Fibroblast of pulmonary artery (primary cell): ENCODE measurements around the gene PPP4R2.

Experiments
- DNase-seq: peaks from one replicate; pipeline ENCODE4 v3.0.0-alpha.2; 2010; ENCODE audit warnings: low read depth
- H3K4me3 ChIP-seq: replicated peaks from 2 replicates; pipeline ENCODE4 v1.5.1; 2011; ENCODE audit warnings: low read depth, mild to moderate bottlenecking, control low read depth, low read length, moderate library complexity
- TF ChIP-seq, protein P1 (sequence below): IDR thresholded peaks from 2 replicates; pipeline ENCODE4 v1.5.1; 2011; ENCODE audit warnings: mild to moderate bottlenecking, control low read depth, low read length, inconsistent platforms; ENCODE audit errors: missing control alignments

Gene PPP4R2

DNA sequence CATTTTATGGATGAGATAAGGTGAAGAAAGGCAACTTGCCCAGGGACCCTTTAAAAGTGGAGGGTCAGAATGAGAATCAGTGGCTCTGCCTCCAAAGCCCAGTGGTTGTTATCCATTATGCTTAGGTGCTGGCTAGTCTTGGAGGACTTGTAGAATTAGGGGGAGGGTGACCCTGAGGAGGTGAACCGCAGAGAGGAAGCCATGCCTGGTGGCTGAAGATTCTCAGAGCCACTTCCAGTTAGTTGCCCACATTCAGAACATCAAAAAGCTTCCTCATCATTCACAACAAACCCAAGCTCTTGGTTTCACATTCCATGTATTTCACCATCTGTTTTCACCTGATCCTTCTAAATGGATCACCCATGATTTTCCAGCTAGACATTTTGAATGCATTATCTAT lies 76.0 kb downstream of the PPP4R2 start:
- no peak for DNase-seq
- TF ChIP-seq, protein P1, sequence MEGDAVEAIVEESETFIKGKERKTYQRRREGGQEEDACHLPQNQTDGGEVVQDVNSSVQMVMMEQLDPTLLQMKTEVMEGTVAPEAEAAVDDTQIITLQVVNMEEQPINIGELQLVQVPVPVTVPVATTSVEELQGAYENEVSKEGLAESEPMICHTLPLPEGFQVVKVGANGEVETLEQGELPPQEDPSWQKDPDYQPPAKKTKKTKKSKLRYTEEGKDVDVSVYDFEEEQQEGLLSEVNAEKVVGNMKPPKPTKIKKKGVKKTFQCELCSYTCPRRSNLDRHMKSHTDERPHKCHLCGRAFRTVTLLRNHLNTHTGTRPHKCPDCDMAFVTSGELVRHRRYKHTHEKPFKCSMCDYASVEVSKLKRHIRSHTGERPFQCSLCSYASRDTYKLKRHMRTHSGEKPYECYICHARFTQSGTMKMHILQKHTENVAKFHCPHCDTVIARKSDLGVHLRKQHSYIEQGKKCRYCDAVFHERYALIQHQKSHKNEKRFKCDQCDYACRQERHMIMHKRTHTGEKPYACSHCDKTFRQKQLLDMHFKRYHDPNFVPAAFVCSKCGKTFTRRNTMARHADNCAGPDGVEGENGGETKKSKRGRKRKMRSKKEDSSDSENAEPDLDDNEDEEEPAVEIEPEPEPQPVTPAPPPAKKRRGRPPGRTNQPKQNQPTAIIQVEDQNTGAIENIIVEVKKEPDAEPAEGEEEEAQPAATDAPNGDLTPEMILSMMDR: no peak

DNA sequence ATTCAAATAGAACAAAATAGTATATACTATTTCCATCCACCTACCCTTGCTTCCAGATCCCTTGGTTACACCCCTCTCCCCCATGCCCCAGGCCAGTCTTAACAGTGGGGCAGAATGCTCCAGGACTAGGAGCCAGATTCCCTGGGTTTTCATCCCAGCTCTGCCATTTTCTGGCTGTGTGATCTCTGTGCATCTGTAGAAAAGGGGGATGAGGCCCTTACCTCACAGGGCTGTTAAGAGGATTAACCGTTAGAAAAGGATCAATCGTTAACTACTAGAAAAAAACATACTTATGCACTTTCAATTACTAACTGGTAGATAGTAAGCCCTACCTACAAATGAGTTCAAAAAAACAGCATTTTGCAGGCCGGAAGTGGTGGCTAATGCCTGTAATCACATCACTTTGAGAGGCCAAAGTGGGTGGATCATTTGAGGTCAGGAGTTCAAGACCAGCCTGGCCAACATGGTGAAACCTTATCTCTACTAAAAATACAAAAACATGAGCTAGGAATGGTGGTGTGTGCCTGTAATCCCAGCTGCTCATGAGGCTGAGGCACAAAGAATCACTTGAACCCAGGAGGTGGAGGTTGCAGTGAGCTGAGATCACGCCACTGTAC lies 76.6 kb downstream of the PPP4R2 start:
- no peak for DNase-seq
- no peak overlapping the region for H3K4me3 ChIP-seq
- TF ChIP-seq, protein P1: no peak

More for the DNA sequence above, 76.0 kb downstream of the PPP4R2 start:
- no peak overlapping the region for H3K4me3 ChIP-seq

DNA sequence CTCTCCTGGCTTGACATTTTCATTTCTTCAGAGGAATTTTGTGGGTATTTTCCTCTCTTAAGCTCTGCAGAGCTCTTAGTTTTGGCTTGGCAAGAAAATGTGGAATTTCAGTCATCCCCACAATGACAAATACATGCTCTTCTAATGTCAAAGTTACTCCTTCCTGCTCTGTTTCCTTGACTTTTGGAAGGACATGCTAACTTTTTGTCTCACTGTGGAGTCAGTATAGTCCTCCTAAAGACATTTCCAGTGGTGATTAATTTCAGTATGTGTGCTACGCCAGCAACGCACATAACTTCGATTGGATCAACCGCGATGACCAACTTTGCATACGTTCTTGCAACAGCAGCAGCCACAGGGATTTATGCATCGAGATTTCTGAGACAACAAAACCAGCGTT lies 78.2 kb downstream of the PPP4R2 start:
- DNase-seq: no peak
- TF ChIP-seq, protein P1: no peak
- H3K4me3 ChIP-seq: no peak overlapping the region

DNA sequence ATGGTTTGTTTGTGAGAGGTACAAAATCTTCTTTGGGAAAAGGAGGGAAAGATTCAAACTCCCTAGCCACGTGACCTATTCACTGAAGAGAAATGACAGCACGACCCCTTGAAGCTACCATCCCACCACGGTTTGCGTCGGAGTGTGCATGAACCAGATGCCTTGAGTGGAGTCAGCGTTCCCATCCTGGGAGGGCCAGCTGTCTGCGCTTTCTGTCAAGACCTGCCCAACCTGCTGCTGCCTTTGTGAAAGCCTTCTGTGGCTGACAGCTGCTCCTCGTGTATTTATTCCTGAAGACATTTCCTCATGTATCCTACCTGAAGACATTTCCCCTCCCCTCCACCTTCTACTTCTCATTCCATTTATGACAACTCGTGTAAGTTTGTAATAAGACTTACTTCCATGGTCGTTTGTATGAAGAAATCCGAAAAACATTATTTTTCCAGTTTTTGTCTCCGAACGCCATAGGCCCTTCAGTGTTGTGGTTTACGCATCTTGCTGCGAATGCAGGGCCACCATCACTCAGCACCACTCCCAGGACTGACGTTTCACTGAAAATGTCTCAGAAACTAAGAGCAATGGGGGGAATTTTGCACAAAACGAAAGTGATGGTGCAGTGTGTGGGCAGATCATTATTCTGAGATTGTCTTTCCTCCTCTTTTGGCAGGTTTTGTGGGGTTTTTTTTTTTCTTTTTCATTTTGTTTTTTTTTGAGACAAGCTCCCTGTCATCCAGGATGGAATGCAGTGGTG lies 83.8 kb downstream of the PPP4R2 start:
- DNase-seq: peak; percentile 32
- no peak overlapping the region for H3K4me3 ChIP-seq
- TF ChIP-seq, protein P1: no peak

DNA sequence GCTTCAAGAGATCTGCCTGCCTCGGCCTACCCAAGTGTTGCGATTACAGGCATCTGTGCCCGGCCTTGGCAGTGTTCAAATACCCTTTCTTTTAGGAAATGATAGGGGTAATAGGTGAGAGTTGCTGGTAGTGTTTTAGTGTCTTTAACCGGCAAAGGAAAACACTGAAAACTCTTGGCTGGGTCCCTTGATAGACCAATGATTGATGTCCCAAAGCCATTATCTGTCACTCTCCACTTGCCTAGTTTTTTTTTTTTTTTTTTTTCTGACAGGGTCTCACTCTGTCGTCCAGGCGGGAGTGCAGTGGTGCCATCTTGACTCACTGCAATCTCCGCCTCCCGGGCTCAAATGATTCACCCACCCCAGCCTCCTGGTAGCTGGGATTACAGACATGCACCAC lies 84.5 kb downstream of the PPP4R2 start:
- TF ChIP-seq, protein P1: no peak
- no peak for DNase-seq
- no peak overlapping the region for H3K4me3 ChIP-seq

DNA sequence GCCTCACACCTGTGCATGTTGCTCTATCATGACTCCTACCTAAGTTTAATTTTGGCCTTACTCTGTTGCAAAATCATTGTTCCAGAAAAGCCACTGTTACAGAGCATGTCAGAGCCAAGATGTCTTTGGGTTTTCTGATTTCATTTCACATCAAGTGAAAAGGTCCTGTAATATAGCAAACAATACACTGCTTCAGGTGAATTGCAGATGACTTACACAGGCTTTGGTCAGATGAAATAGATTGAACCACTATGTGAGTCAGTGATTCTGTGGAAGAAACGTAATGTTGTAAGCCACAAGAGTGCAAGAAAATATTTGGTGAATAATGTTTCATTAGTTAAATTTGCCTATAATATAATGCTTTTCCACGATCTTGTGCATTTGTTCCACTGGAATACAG lies 87.6 kb downstream of the PPP4R2 start:
- no peak for DNase-seq
- TF ChIP-seq, protein P1: no peak
- no peak overlapping the region for H3K4me3 ChIP-seq
